Testis (tissue), 3 donors: ENCODE data around the gene HSPA12A. TPM values are rescaled to one million over a fixed set of nuclear protein-coding genes. Genes with fewer than 3 reads are reported as not detected.

ENCODE experiments used
- DNase-seq: peaks from one replicate; pipeline ENCODE4 v3.0.0-alpha.2; 2019
- H3K27ac ChIP-seq, 2 donors: fragments of 200-600 bp; sonication (generic); one replicate each; pipeline ENCODE4 v1.5.1; 2019
- H3K27me3 ChIP-seq: fragments of 200-600 bp; sonication (generic); one replicate; pipeline ENCODE4 v1.5.1; 2019
- H3K36me3 ChIP-seq: fragments of 200-600 bp; sonication (generic); one replicate; pipeline ENCODE4 v1.5.1; 2017; ENCODE audit warnings: low read depth; ENCODE audit errors: missing control alignments
- H3K4me1 ChIP-seq: fragments of 200-600 bp; sonication (generic); one replicate; pipeline ENCODE4 v1.5.1; 2019
- H3K4me3 ChIP-seq, 2 donors: fragments of 200-600 bp; sonication (generic); one replicate each; pipeline ENCODE4 v1.5.1; 2017 to 2019
- H3K9me3 ChIP-seq: fragments of 200-600 bp; sonication (generic); one replicate; pipeline ENCODE4 v1.5.1; 2017
- POLR2A ChIP-seq: fragments of 450-650 bp; IDR thresholded peaks from one replicate; pipeline ENCODE4 v1.6.1; 2017; ENCODE audit warnings: antibody characterized with exemption, mild to moderate bottlenecking, moderate library complexity
- WGBS, 2 donors: methylation state at CpG; one replicate each; pipeline ENCODE4 v1.1.5; 2018; 5-methylcytosine and 5-hydroxymethylcytosine counted together
- intact Hi-C: fragments of 100-400 bp; cut with DNase I; formaldehyde crosslinking; loops from one replicate; pipeline ENCODE4 v1.15.1; 2023; ENCODE audit warnings: low total_unique reads
- polyA plus RNA-seq: library from polyadenylated mRNA; stranded (reverse); fragments of 350-450 nt; fragmentation: Illumina TruSeq; extraction: RNeasy Lipid Tissue Mini Kit (QIAGEN cat#74804); gene quantifications from one replicate; pipeline ENCODE4 v1.2.3, GENCODE V29; 2014; ENCODE audit warnings: low read depth, low replicate concordance; ENCODE audit not compliant: insufficient read depth
- total RNA-seq, 2 donors: library from RNA; depleted of rRNA; stranded (reverse); fragments of >200 nt; gene quantifications; one replicate each; pipeline ENCODE4 v1.2.3, GENCODE V29; 2016
- TF ChIP-seq, protein P1 (sequence below), 3 experiments: fragments of 450-650 bp in 2 of 3; fragments of 200-600 bp in 1 of 3; sonication (generic) in 1 of 3; IDR thresholded peaks; one replicate each; pipeline ENCODE4 v1.5.1; 2016 to 2019; ENCODE audit warnings: antibody characterized with exemption in 3 of 3, mild to moderate bottlenecking in 2 of 3, moderate library complexity in 1 of 3

Gene HSPA12A
- total and polyA plus RNA-seq, 3 donors from 2014 or later, result 20.9 to 34.6 (median 28.4) TPM

DNA sequence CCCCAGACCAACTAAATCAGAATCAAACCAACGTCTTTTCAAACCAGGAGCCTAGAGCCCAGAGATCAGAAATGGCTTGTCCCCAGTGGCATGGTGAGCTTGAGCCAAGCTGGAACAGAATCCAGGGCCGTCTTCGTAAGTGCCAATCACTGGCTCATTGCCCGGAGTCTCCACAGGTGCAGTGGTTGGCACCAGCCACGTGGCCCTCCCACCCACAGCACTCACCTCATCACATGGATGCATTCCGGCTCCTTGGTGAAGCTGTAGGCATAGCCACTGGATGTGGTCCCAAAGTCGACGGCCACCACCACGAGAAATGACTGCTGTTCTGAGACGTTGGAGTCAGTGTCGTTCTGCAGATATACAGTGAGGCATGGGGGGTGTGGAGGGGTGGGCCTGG lies 37.4 kb downstream of the HSPA12A start:
- 67 to 91% methylated on average over 1 to 11 of the region's 11 CpGs for WGBS, 2 donors
- TF ChIP-seq, protein P1, sequence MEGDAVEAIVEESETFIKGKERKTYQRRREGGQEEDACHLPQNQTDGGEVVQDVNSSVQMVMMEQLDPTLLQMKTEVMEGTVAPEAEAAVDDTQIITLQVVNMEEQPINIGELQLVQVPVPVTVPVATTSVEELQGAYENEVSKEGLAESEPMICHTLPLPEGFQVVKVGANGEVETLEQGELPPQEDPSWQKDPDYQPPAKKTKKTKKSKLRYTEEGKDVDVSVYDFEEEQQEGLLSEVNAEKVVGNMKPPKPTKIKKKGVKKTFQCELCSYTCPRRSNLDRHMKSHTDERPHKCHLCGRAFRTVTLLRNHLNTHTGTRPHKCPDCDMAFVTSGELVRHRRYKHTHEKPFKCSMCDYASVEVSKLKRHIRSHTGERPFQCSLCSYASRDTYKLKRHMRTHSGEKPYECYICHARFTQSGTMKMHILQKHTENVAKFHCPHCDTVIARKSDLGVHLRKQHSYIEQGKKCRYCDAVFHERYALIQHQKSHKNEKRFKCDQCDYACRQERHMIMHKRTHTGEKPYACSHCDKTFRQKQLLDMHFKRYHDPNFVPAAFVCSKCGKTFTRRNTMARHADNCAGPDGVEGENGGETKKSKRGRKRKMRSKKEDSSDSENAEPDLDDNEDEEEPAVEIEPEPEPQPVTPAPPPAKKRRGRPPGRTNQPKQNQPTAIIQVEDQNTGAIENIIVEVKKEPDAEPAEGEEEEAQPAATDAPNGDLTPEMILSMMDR (IDR thresholded peaks at IDR 0.05), result no peak
- TF ChIP-seq POLR2A, result no peak
- H3K27ac ChIP-seq, result no peak overlapping the region

GRCh38 chr10:116702165-116702564 lies 40.2 kb downstream of the HSPA12A start:
- DNase-seq, result no peak
- no peak overlapping the region for H3K4me3 ChIP-seq
- H3K27ac ChIP-seq, result no peak overlapping the region
- no peaks in the 10 kb centered on the region for H3K4me1 ChIP-seq
- no peaks in the 10 kb centered on the region for H3K36me3 ChIP-seq
- TF ChIP-seq, protein P1 (IDR thresholded peaks at IDR 0.05), result no peak
- no peak for TF ChIP-seq POLR2A
- WGBS, 2 donors, result 89 to 94% methylated on average over 6 to 9 of the region's 9 CpGs
- intact Hi-C loops, result no loop called here
- no peaks in the 10 kb centered on the region for H3K9me3 ChIP-seq
- H3K27me3 ChIP-seq, result no peaks in the 10 kb centered on the region

More for the DNA sequence above, 37.4 kb downstream of the HSPA12A start:
- Histone ChIP-seq H3K4me1 (no peaks in the 10 kb centered on the region), H3K27me3 (no peaks in the 10 kb centered on the region), H3K9me3 (no peaks in the 10 kb centered on the region), H3K4me3 (no peak overlapping the region), H3K36me3 (no peaks in the 10 kb centered on the region)
- intact Hi-C loops, result no loop called here
- DNase-seq, result no peak

- intact Hi-C loops, result no loop called here
- no peak for TF ChIP-seq POLR2A
- TF ChIP-seq, protein P1 (IDR thresholded peaks at IDR 0.05), result no peak
These were observed 42.8 kb downstream of the HSPA12A start for GRCh38 chr10:116699471-116700150.

DNA sequence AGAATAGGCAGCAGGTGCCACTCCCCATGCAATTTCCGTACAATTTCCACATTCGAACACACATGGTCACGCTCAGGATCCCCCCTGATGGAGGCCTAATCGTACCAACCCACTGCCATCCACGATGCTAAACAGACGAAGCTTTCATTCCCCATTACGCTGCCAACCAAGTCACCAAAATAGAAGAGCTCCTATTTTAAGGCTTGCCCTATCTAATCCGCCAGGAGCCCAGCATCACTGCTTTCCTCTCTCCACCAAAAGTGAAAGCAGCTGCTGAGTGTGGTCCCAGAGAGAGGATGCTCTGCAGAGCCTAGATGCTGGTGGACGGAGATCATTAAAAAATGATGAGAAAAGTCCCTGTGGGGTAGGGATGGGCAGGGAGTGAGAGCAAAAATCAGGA lies 43.3 kb downstream of the HSPA12A start:
- H3K27me3 ChIP-seq, result no peaks in the 10 kb centered on the region
- TF ChIP-seq, protein P1 (IDR thresholded peaks at IDR 0.05), result no peak
- TF ChIP-seq POLR2A, result no peak
- H3K4me1 ChIP-seq, result peaks cover 11% of the 10 kb centered on the region
- 86 to 96% methylated on average over 9 of the region's 9 CpGs for WGBS, 2 donors
- intact Hi-C loops, result no loop called here
- H3K36me3 ChIP-seq, result no peaks in the 10 kb centered on the region
- no peak overlapping the region for H3K4me3 ChIP-seq
- DNase-seq, result no peak
- H3K9me3 ChIP-seq, result no peaks in the 10 kb centered on the region
- no peak overlapping the region for H3K27ac ChIP-seq

More at GRCh38 chr10:116699471-116700150, 42.8 kb downstream of the HSPA12A start:
- WGBS, 2 donors, result 82 to 86% methylated on average over 5 of the region's 5 CpGs
- Histone ChIP-seq H3K9me3 (no peaks in the 10 kb centered on the region), H3K4me1 (peaks cover 5% of the 10 kb centered on the region), H3K4me3 (no peak overlapping the region), H3K27me3 (no peaks in the 10 kb centered on the region), H3K27ac (no peak overlapping the region), H3K36me3 (no peaks in the 10 kb centered on the region)
- DNase-seq, result no peak

- H3K4me3 ChIP-seq, result no peak overlapping the region
- intact Hi-C loops, result no loop called here
- no peak for DNase-seq
- no peaks in the 10 kb centered on the region for H3K27me3 ChIP-seq
- 85 to 89% methylated on average over 9 of the region's 9 CpGs for WGBS, 2 donors
- H3K9me3 ChIP-seq, result no peaks in the 10 kb centered on the region
- H3K36me3 ChIP-seq, result no peaks in the 10 kb centered on the region
- TF ChIP-seq, protein P1 (IDR thresholded peaks at IDR 0.05), result no peak
- TF ChIP-seq POLR2A, result no peak
- peaks cover 13% of the 10 kb centered on the region for H3K4me1 ChIP-seq
- H3K27ac ChIP-seq, result no peak overlapping the region
These were observed 44.0 kb downstream of the HSPA12A start for GRCh38 chr10:116698364-116698763.
